Left renal pelvis (tissue), 4 donors: ENCODE data around the gene ENO2. TPM values are rescaled to one million over a fixed set of nuclear protein-coding genes. Genes with fewer than 3 reads are reported as not detected.

Source experiments
- DNase-seq, 4 donors: peaks; one replicate each; pipeline ENCODE4 v3.0.0-alpha.2; 2013; ENCODE audit warnings: low read depth in 4 of 4, low spot score in 3 of 4
- polyA plus RNA-seq, 4 donors: library from polyadenylated mRNA; unstranded; fragments of 120-200 nt; gene quantifications; one replicate each; pipeline ENCODE4 v1.2.1, GENCODE V29; 2013; ENCODE audit not compliant: insufficient read length in 4 of 4

The ENO2 gene
- polyA plus RNA-seq, 4 donors: 10.5 to 16.4 (median 14.2) TPM

GRCh38 chr12:6928703-6929407, 14.5 kb downstream of the ENO2 start:
- no peak for DNase-seq

GRCh38 chr12:6929466-6930452, 15.4 kb downstream of the ENO2 start:
- no peak for DNase-seq

- no peak for DNase-seq
Measured at GRCh38 chr12:6932766-6933165, 18.4 kb downstream of the ENO2 start.

GRCh38 chr12:6934110-6934509, 19.7 kb downstream of the ENO2 start:
- no peak for DNase-seq

GRCh38 chr12:6935371-6936193, 21.2 kb downstream of the ENO2 start:
- DNase-seq: no peak

- no peak for DNase-seq
Measured at GRCh38 chr12:6936194-6936635, 21.8 kb downstream of the ENO2 start.

GRCh38 chr12:6936636-6937480, 22.5 kb downstream of the ENO2 start:
- no peak for DNase-seq

- DNase-seq: peak; percentile 88 to 91 (median 90)
Measured at GRCh38 chr12:6937481-6938352, 23.3 kb downstream of the ENO2 start.

- no peak for DNase-seq
Measured at GRCh38 chr12:6938353-6939190, 24.2 kb downstream of the ENO2 start.

- no peak for DNase-seq
Measured at GRCh38 chr12:6939191-6939540, 24.8 kb downstream of the ENO2 start.

- no peak for DNase-seq
Measured at GRCh38 chr12:6941267-6941666, 26.9 kb downstream of the ENO2 start.

GRCh38 chr12:6941782-6942181, 27.4 kb downstream of the ENO2 start:
- no peak for DNase-seq

- DNase-seq: no peak
Measured at GRCh38 chr12:6942331-6942665, 27.9 kb downstream of the ENO2 start.

GRCh38 chr12:6943389-6943721, 29.0 kb downstream of the ENO2 start:
- peak in 3 of 4 donors; percentile 82 to 88 (median 86) for DNase-seq

- peak; percentile 78 to 84 (median 81) for DNase-seq
Measured at GRCh38 chr12:6943722-6944380, 29.5 kb downstream of the ENO2 start, which contains the start of the genes C12orf57 and RNU7-1. Gene C12orf57 (plus strand): TSS chr12:6944022. CDS start chr12:6944122, 100 bp downstream. Gene RNU7-1 (plus strand): TSS chr12:6943816.

GRCh38 chr12:6944381-6945186, 30.2 kb downstream of the ENO2 start:
- DNase-seq: peak; percentile 79 to 85 (median 82)

GRCh38 chr12:6945613-6946012, 31.2 kb downstream of the ENO2 start:
- no peak for DNase-seq
